OCI-LY7 (cell line): Measurements from ENCODE around the gene FAM9A.

Source experiments
- EZH2phosphoT487 ChIP-seq: fragments of 200-600 bp; sonication (generic); IDR thresholded peaks from 2 replicates; pipeline ENCODE4 v1.6.1; 2018; ENCODE audit warnings: low read depth, borderline replicate concordance, mild to moderate bottlenecking, mixed run types, antibody characterized with exemption, low read length, moderate library complexity, mixed read lengths
- TF ChIP-seq, protein P1 (sequence below): fragments of 200-600 bp; sonication (generic); conservative IDR thresholded peaks from 2 replicates; pipeline ENCODE4 v1.5.1; 2014; ENCODE audit warnings: mild to moderate bottlenecking, antibody characterized with exemption, low read length, moderate library complexity, mixed read lengths

- TF ChIP-seq, protein P1, sequence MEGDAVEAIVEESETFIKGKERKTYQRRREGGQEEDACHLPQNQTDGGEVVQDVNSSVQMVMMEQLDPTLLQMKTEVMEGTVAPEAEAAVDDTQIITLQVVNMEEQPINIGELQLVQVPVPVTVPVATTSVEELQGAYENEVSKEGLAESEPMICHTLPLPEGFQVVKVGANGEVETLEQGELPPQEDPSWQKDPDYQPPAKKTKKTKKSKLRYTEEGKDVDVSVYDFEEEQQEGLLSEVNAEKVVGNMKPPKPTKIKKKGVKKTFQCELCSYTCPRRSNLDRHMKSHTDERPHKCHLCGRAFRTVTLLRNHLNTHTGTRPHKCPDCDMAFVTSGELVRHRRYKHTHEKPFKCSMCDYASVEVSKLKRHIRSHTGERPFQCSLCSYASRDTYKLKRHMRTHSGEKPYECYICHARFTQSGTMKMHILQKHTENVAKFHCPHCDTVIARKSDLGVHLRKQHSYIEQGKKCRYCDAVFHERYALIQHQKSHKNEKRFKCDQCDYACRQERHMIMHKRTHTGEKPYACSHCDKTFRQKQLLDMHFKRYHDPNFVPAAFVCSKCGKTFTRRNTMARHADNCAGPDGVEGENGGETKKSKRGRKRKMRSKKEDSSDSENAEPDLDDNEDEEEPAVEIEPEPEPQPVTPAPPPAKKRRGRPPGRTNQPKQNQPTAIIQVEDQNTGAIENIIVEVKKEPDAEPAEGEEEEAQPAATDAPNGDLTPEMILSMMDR: no peak
- no peak for TF ChIP-seq EZH2phosphoT487
Observed at GRCh38 chrX:8832582-8833378, 31.6 kb upstream of the FAM9A start.
